ENCODE measurements around the gene TEAD1. TPM values are rescaled to one million over a fixed set of nuclear protein-coding genes. Genes with fewer than 3 reads are reported as not detected.

The TEAD1 gene
- total RNA-seq, 1 donor from 2014 or later = 163 TPM

GRCh38 chr11:12885717-12886239 lies 211.6 kb downstream of the TEAD1 start:
- Mint-ChIP-seq H3K4me3 (no peak overlapping the region), H3K27me3 (ENCODE audit: low read depth) (no peaks in the 10 kb centered on the region), H3K4me1 (peaks cover 10% of the 10 kb centered on the region), H3K27ac (peak overlapping the region; percentile 19), H3K9me3 (no peaks in the 10 kb centered on the region), H3K36me3 (peaks cover 44% of the 10 kb centered on the region)
- TF ChIP-seq CTCF (IDR thresholded peaks at IDR 0.05; ENCODE audit: unreplicated experiment) = no peak
- DNase-seq (ENCODE audit: low spot score in 2 of 2, unreplicated experiment in 2 of 2) = no peak

GRCh38 chr11:12886508-12886907 lies 212.3 kb downstream of the TEAD1 start:
- no peak overlapping the region for H3K4me3 Mint-ChIP-seq
- no peaks in the 10 kb centered on the region for H3K27me3 Mint-ChIP-seq (ENCODE audit: low read depth)
- no peak for TF ChIP-seq CTCF (IDR thresholded peaks at IDR 0.05; ENCODE audit: unreplicated experiment)
- H3K4me1 Mint-ChIP-seq = peaks cover 15% of the 10 kb centered on the region
- peaks cover 42% of the 10 kb centered on the region for H3K36me3 Mint-ChIP-seq
- H3K9me3 Mint-ChIP-seq = no peaks in the 10 kb centered on the region
- H3K27ac Mint-ChIP-seq = peak overlapping the region; percentile 62
- DNase-seq (ENCODE audit: low spot score in 2 of 2, unreplicated experiment in 2 of 2) = no peak

- Mint-ChIP-seq H3K36me3 (peaks cover 29% of the 10 kb centered on the region), H3K9me3 (no peaks in the 10 kb centered on the region), H3K27me3 (ENCODE audit: low read depth) (no peaks in the 10 kb centered on the region), H3K4me3 (no peak overlapping the region), H3K27ac (peak overlapping the region; percentile 85), H3K4me1 (peaks cover 33% of the 10 kb centered on the region)
- TF ChIP-seq CTCF (IDR thresholded peaks at IDR 0.05; ENCODE audit: unreplicated experiment) = peak; percentile 70
- peak; percentile 64 to 85 for DNase-seq (ENCODE audit: low spot score in 2 of 2, unreplicated experiment in 2 of 2)
Observed at GRCh38 chr11:12888525-12889158, 214.4 kb downstream of the TEAD1 start.

GRCh38 chr11:12889243-12889642 lies 215.0 kb downstream of the TEAD1 start:
- no peaks in the 10 kb centered on the region for H3K27me3 Mint-ChIP-seq (ENCODE audit: low read depth)
- peaks cover 25% of the 10 kb centered on the region for H3K36me3 Mint-ChIP-seq
- no peak for TF ChIP-seq CTCF (IDR thresholded peaks at IDR 0.05; ENCODE audit: unreplicated experiment)
- peaks cover 38% of the 10 kb centered on the region for H3K4me1 Mint-ChIP-seq
- H3K4me3 Mint-ChIP-seq = no peak overlapping the region
- no peak for DNase-seq (ENCODE audit: low spot score in 2 of 2, unreplicated experiment in 2 of 2)
- H3K9me3 Mint-ChIP-seq = no peaks in the 10 kb centered on the region
- peak overlapping the region; percentile 85 for H3K27ac Mint-ChIP-seq

GRCh38 chr11:12890476-12890875 lies 216.3 kb downstream of the TEAD1 start:
- H3K36me3 Mint-ChIP-seq = peaks cover 18% of the 10 kb centered on the region
- no peaks in the 10 kb centered on the region for H3K9me3 Mint-ChIP-seq
- H3K4me1 Mint-ChIP-seq = peaks cover 38% of the 10 kb centered on the region
- DNase-seq (ENCODE audit: low spot score in 2 of 2, unreplicated experiment in 2 of 2) = no peak
- H3K27me3 Mint-ChIP-seq (ENCODE audit: low read depth) = no peaks in the 10 kb centered on the region
- H3K27ac Mint-ChIP-seq = peak overlapping the region; percentile 25
- H3K4me3 Mint-ChIP-seq = no peak overlapping the region
- TF ChIP-seq CTCF (IDR thresholded peaks at IDR 0.05; ENCODE audit: unreplicated experiment) = no peak
